MM.1S (cell line): ENCODE measurements around the gene ANTXR1.

Experiments used
- DNase-seq: peaks from one replicate; pipeline ENCODE4 v3.0.0-alpha.2; 2015
- H2AFZ ChIP-seq: fragments of 300-600 bp; sonication (generic); 2 replicates; pipeline ENCODE4 v1.6.0; 2016; ENCODE audit warnings: antibody characterized with exemption, low read length
- H3F3A ChIP-seq: fragments of 300-600 bp; sonication (generic); 2 replicates; pipeline ENCODE4 v1.6.1; 2016; ENCODE audit warnings: mild to moderate bottlenecking, antibody characterized with exemption, low read length, moderate library complexity, mixed read lengths; ENCODE audit not compliant: insufficient read depth
- H3K27ac ChIP-seq: fragments of 300-600 bp; sonication (generic); 2 replicates; pipeline ENCODE4 v1.5.1; 2016; ENCODE audit warnings: mild to moderate bottlenecking, low read length
- H3K27me3 ChIP-seq: fragments of 300-600 bp; sonication (generic); replicated peaks from 2 replicates; pipeline ENCODE4 v1.6.0; 2016; ENCODE audit warnings: low read length; ENCODE audit not compliant: insufficient read depth
- H3K36me3 ChIP-seq: fragments of 300-600 bp; sonication (generic); replicated peaks from 2 replicates; pipeline ENCODE4 v1.6.1; 2016; ENCODE audit warnings: mild to moderate bottlenecking, low read length, mixed read lengths; ENCODE audit not compliant: insufficient read depth
- H3K4me1 ChIP-seq: fragments of 300-600 bp; sonication (generic); 2 replicates; pipeline ENCODE4 v1.6.1; 2016; ENCODE audit warnings: low read length, mixed read lengths
- H3K4me2 ChIP-seq: fragments of 300-600 bp; sonication (generic); 2 replicates; pipeline ENCODE4 v1.6.0; 2016; ENCODE audit warnings: low read depth, low read length
- H3K4me3 ChIP-seq: fragments of 300-600 bp; sonication (generic); 2 replicates; pipeline ENCODE4 v1.5.1; 2016; ENCODE audit warnings: low read length, mixed read lengths
- H3K79me2 ChIP-seq: fragments of 300-600 bp; sonication (generic); 2 replicates; pipeline ENCODE4 v1.6.1; 2016; ENCODE audit warnings: mixed run types, low read length, mixed read lengths
- H3K9ac ChIP-seq: fragments of 300-600 bp; sonication (generic); 2 replicates; pipeline ENCODE4 v1.6.1; 2016; ENCODE audit warnings: low read length, mixed read lengths
- H3K9me2 ChIP-seq: fragments of 300-600 bp; sonication (generic); replicated peaks from 2 replicates; pipeline ENCODE4 v1.6.1; 2016; ENCODE audit warnings: mild to moderate bottlenecking, low read length, mixed read lengths; ENCODE audit not compliant: insufficient read depth
- H3K9me3 ChIP-seq: fragments of 300-600 bp; sonication (generic); replicated peaks from 2 replicates; pipeline ENCODE4 v1.6.1; 2016; ENCODE audit warnings: mild to moderate bottlenecking, low read length, mixed read lengths; ENCODE audit not compliant: insufficient read depth
- H4K20me1 ChIP-seq: fragments of 300-600 bp; sonication (generic); 2 replicates; pipeline ENCODE4 v1.6.1; 2016; ENCODE audit warnings: mild to moderate bottlenecking, low read length, moderate library complexity, mixed read lengths; ENCODE audit not compliant: insufficient read depth
- CTCF ChIP-seq: fragments of 300-600 bp; sonication (generic); IDR thresholded peaks from 2 replicates; pipeline ENCODE4 v1.5.1; 2016; ENCODE audit warnings: antibody characterized with exemption, low read length, mixed read lengths
- EZH2 ChIP-seq: fragments of 300-600 bp; sonication (generic); optimal IDR thresholded peaks from 2 replicates; pipeline ENCODE3; 2017; ENCODE audit warnings: low read depth, mild to moderate bottlenecking, antibody characterized with exemption, low read length, mixed read lengths
- EZH2phosphoT487 ChIP-seq: fragments of 300-600 bp; sonication (generic); IDR thresholded peaks from 2 replicates; pipeline ENCODE4 v1.6.1; 2018; ENCODE audit warnings: antibody characterized with exemption, low read length

ANTXR1 gene

GRCh38 chr2:69180227-69180626 is 167.2 kb downstream of the ANTXR1 start:
- Histone ChIP-seq H3K4me3 (no peak overlapping the region), H3K9me2 (no peaks in the 10 kb centered on the region), H2AFZ (no peak overlapping the region), H3F3A (no peaks in the 10 kb centered on the region), H3K4me2 (no peak overlapping the region), H3K36me3 (no peaks in the 10 kb centered on the region), H3K9me3 (no peaks in the 10 kb centered on the region), H3K27ac (no peak overlapping the region), H3K27me3 (no peaks in the 10 kb centered on the region), H3K9ac (no peak overlapping the region), H3K4me1 (no peaks in the 10 kb centered on the region), H3K79me2 (no peaks in the 10 kb centered on the region), H4K20me1 (no peaks in the 10 kb centered on the region)
- TF ChIP-seq CTCF (no peak), EZH2phosphoT487 (no peak), EZH2 (no peak)
- no peak for DNase-seq

GRCh38 chr2:69180974-69181373 is 168.0 kb downstream of the ANTXR1 start:
- no peak overlapping the region for H2AFZ ChIP-seq
- no peak overlapping the region for H3K27ac ChIP-seq
- TF ChIP-seq EZH2phosphoT487: no peak
- no peak for TF ChIP-seq CTCF
- no peak for TF ChIP-seq EZH2
- no peaks in the 10 kb centered on the region for H3K27me3 ChIP-seq
- H3K36me3 ChIP-seq: no peaks in the 10 kb centered on the region
- H3K9me2 ChIP-seq: no peaks in the 10 kb centered on the region
- no peaks in the 10 kb centered on the region for H4K20me1 ChIP-seq
- no peaks in the 10 kb centered on the region for H3K4me1 ChIP-seq
- H3K4me2 ChIP-seq: no peak overlapping the region
- no peaks in the 10 kb centered on the region for H3K9me3 ChIP-seq
- no peak for DNase-seq
- H3K79me2 ChIP-seq: no peaks in the 10 kb centered on the region
- H3F3A ChIP-seq: no peaks in the 10 kb centered on the region
- no peak overlapping the region for H3K9ac ChIP-seq
- no peak overlapping the region for H3K4me3 ChIP-seq

- no peaks in the 10 kb centered on the region for H3K79me2 ChIP-seq
- no peaks in the 10 kb centered on the region for H3K9me2 ChIP-seq
- H3K4me3 ChIP-seq: no peak overlapping the region
- H2AFZ ChIP-seq: no peak overlapping the region
- H3K4me1 ChIP-seq: no peaks in the 10 kb centered on the region
- H3K27ac ChIP-seq: no peak overlapping the region
- H3K9me3 ChIP-seq: no peaks in the 10 kb centered on the region
- H3K4me2 ChIP-seq: no peak overlapping the region
- TF ChIP-seq EZH2phosphoT487 (no peak), CTCF (no peak), EZH2 (no peak)
- H3K36me3 ChIP-seq: no peaks in the 10 kb centered on the region
- DNase-seq: no peak
- H3K27me3 ChIP-seq: no peaks in the 10 kb centered on the region
- no peaks in the 10 kb centered on the region for H3F3A ChIP-seq
- no peak overlapping the region for H3K9ac ChIP-seq
- H4K20me1 ChIP-seq: no peaks in the 10 kb centered on the region
These were observed 168.9 kb downstream of the ANTXR1 start for GRCh38 chr2:69181806-69182427.
